ENCODE data around the gene VDR. TPM values are rescaled to one million over a fixed set of nuclear protein-coding genes. Genes with fewer than 3 reads are reported as not detected.

The VDR gene
- total RNA-seq, 1 donor from 2014 or later: 103 TPM

DNA sequence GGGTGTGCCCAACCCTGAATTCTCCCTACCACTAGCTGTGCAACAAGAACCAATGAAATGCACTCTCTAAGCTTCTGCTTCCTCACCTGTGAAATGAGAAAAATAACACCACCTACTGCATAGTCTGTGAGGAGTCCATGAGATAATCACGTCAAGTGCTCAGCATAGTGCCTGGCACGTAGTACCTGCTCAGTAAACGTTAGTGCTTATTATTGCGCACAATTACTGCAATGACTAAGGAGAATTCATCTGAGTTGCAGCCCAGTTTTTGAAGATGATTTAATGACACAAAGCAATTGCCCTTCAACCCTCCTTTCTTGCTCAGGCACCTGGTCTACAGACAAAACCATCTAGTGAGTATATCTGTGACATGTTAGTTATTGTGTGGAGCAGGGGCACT, 8.8 kb downstream of the VDR start:
- intact Hi-C loops (cut with micrococcal nuclease): no loop called here

GRCh38 chr12:47894652-47895051, 10.1 kb downstream of the VDR start:
- intact Hi-C loops (cut with micrococcal nuclease): loop anchor here (1.0 kb wide), 1 partner anchor 9 kb away; no protein-coding TSS in a partner anchor

DNA sequence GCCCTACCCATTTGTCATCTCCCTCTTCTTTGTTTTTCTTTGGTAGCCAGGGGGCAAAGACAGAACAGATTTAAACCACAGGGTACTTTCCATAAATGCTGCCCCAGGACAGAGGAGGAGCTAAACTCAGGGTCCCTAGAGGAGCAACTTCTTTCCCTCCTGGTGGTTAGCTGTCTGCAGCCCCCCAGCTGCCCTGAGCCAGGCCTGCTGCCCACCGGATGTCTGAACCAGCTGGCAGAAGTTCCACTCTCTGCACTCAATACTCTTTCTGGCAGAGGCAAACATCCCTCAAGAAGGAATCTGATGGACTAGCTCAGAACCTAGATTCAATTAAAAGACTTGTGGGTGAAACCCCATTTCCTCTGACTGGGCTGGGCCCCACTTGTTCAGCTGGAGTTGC, 10.7 kb downstream of the VDR start:
- intact Hi-C loops (cut with micrococcal nuclease): loop anchor here (1.0 kb wide), 1 partner anchor 9 kb away; no protein-coding TSS in a partner anchor

DNA sequence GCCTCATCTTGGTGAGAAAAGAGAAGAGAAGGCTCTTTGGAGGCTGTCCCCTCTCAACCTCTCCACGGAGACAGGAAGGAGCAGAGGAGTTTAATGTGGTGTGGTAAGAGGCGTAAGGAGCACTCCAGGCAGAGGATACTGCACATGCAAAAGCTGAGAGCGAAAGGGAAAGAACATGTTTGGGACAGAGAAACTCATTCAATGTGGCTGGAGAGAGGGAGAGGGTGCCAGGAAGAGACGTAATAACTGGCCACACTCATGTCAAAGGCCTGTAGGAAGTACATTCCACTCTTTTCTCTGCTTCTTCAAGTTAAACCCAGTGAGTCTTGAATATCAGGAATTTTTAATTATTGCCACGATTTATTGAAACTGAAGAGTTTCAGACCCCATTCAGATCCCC, 12.0 kb downstream of the VDR start:
- intact Hi-C loops (cut with micrococcal nuclease): no loop called here

DNA sequence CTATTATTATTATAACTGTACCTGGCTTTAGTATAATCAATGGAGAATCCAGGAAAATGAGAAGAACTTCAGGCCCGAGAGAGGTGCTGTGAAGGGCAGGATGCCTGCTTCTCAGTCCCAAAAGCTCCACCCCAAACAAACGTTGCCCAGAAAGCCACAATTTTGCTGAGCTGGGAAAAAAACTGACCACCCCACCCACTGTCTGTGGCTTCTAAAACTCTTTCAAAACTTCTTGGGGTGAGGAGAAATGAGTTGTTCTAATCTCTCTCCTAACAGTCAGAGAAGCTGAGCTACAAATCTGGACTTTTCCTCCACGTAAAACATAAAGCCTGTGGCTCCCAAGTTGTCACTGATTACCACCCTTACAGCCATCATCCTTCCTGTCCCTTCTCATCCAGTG, 13.4 kb downstream of the VDR start:
- intact Hi-C loops (cut with micrococcal nuclease): no loop called here

GRCh38 chr12:47889040-47889439, 15.8 kb downstream of the VDR start:
- intact Hi-C loops (cut with micrococcal nuclease): loop anchor here (1.0 to 10.0 kb wide), 10 partner anchors 15 to 1897 kb away; partner anchors contain the start of genes ASB8, CCNT1, SCAF11 and SENP1

GRCh38 chr12:47888153-47888819, 16.5 kb downstream of the VDR start:
- intact Hi-C loops (cut with micrococcal nuclease): loop anchor here (2.0 to 10.0 kb wide), 8 partner anchors 74 to 1896 kb away; partner anchors contain the start of genes CCNT1, SCAF11, SENP1 and SLC38A1

DNA sequence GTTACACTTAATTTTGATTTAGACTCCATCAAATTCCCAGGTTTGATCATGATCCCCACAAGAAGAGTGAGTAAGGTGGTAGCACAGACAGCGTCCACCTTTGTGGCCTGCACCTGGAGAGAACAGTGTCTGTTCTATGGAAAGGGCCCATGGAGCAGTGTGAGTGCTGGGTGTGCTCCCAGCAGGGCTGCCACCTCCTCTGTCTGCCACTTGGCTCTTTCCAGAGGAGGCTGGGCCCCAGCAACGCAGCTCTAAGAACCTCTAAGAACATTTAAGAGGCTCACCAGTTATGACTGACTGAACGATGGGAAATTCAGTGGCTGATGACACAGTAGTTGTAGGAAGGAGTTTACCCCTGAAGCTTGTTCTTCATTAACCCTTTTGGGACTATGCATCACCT, 17.3 kb downstream of the VDR start:
- intact Hi-C loops (cut with micrococcal nuclease): loop anchor here (5.0 to 10.0 kb wide), 7 partner anchors 75 to 1895 kb away; partner anchors contain the start of genes CCNT1, SCAF11, SLC38A1 and TMEM106C

GRCh38 chr12:47886510-47887240, 18.1 kb downstream of the VDR start:
- intact Hi-C loops (cut with micrococcal nuclease): loop anchor here (5.0 to 10.0 kb wide), 7 partner anchors 76 to 1894 kb away; partner anchors contain the start of genes CCNT1, SCAF11, SLC38A1 and TMEM106C

GRCh38 chr12:47885566-47885965, 19.2 kb downstream of the VDR start:
- intact Hi-C loops (cut with micrococcal nuclease): loop anchor here (1.0 to 10.0 kb wide), 12 partner anchors 18 to 1893 kb away; partner anchors contain the start of genes CCNT1, RPAP3, SCAF11 and SLC38A1

- intact Hi-C loops (cut with micrococcal nuclease): loop anchor here (1.0 to 10.0 kb wide), 12 partner anchors 18 to 1893 kb away; partner anchors contain the start of genes CCNT1, RPAP3, SCAF11 and SLC38A1
Observed at GRCh38 chr12:47885012-47885501, 19.7 kb downstream of the VDR start.

DNA sequence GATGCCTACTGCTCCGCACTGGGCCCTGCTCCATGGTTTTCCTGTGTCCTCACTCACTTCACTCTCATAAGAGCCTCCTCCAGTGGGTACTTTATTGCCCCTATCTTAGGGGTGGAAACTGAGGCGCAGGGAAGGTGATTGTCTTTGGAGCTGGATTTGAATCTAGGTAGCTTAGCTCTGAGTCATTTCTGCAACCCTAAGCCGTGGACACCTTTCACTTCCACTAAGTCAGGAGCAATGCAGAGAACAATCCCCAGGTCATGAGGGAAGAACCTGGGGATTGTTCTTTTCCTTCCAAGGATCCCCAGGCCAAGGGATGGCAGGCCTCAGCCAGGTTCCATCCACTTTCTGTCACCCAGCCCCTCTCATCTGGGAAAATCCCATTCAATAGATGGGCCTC, 20.3 kb downstream of the VDR start:
- intact Hi-C loops (cut with micrococcal nuclease): loop anchor here (10.0 kb wide), 4 partner anchors 670 to 1620 kb away; partner anchors contain the start of genes CCNT1 and SLC38A1

- intact Hi-C loops (cut with micrococcal nuclease): loop anchor here (10.0 kb wide), 4 partner anchors 669 to 1619 kb away; partner anchors contain the start of genes CCNT1 and SLC38A1
Observed at GRCh38 chr12:47883663-47884195, 21.1 kb downstream of the VDR start.

GRCh38 chr12:47882781-47883546, 21.8 kb downstream of the VDR start:
- intact Hi-C loops (cut with micrococcal nuclease): loop anchor here (10.0 kb wide), 4 partner anchors 668 to 1618 kb away; partner anchors contain the start of genes CCNT1 and SLC38A1

- intact Hi-C loops (cut with micrococcal nuclease): loop anchor here (10.0 kb wide), 4 partner anchors 667 to 1617 kb away; partner anchors contain the start of genes CCNT1 and SLC38A1
Observed at GRCh38 chr12:47881826-47882427, 22.9 kb downstream of the VDR start.

DNA sequence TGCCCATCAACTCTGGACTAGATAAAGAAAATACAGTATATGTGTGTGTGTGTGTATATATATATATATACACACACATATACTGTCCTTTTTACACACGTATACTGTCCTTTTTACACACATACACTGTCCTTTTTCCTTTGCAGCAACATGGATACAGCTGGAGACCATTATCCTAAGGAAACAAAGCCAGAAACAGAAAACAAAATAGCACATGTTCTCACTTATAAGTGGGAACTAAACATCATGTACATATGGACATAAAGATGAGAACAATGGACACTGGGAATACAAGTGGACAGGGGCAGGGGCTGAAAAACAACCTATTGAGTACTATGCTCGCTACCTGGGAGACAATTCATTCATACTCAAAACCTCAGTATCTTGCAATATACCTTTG, 23.7 kb downstream of the VDR start:
- intact Hi-C loops (cut with micrococcal nuclease): loop anchor here (10.0 kb wide), 4 partner anchors 666 to 1616 kb away; partner anchors contain the start of genes CCNT1 and SLC38A1

DNA sequence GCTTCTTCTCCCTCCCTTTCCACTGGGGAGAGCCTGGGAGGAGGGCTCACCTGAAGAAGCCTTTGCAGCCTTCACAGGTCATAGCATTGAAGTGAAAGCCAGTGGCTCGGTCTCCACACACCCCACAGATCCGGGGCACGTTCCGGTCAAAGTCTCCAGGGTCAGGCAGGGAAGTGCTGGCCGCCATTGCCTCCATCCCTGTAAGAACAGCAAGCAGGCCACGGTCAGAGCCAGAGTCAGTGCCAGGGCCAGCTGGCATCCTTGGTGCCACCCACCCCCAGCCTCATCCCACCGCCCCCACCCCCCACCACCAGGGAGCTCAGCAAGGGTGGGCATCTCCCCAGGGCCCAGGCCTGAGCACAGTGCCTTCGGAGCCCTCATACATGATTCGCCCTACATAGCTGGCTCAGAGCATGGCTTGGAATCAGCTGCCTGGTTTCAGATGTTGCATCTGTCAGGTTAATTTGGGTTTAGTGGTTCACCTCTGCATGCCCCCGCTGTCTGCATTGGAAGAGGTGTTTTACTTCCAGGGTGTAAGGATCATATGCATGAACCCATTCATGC, 25.8 kb downstream of the VDR start:
- intact Hi-C loops (cut with micrococcal nuclease): no loop called here

DNA sequence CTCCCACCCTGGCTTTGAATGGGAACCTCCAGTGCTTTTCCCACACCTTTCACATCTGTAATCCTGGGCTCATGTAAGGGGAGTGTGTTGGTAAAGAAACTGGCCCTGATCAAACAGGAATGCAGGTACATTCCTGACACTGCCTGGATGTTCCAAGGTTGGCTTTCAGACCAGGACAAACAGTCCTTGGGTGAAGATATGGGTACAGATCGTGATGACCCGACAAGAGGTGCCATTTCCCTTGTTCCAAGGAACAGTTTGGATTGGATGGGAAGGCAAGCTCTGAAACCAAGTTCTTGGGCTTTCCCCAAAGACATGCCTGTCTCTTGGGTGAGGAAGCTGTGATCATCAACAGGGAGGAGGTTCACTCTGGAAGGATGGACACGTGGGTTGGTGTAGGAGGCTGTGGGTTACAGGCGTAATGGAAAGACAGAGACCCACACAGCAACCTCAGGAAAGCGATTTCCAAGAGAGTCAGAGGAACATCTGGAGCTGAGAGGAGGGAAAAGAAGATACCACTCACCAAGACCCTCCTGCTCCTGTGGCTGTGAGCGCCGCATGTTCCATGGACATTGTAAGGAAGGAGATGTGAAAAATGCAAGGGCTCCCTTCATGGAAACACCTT, 26.4 kb downstream of the VDR start:
- intact Hi-C loops (cut with micrococcal nuclease): no loop called here

DNA sequence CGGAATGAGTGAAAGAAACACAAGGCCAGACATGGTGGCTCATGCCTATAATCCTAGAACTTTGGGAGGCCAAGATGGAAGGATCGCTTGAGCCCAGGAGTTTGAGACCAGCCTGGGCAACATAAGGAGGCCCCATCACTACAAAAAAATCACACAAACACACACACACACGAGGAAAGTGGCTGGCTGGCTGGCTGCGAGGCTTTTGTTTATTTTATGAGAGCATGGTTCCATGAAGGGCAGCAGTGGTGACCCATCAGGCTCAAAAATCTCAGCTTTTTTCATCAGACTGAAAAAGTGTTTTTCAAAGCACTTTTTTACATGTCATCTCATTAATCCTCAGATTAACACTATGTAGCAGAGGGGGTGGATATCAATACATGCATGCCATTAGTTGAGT, 27.7 kb downstream of the VDR start:
- intact Hi-C loops (cut with micrococcal nuclease): no loop called here
